Esophagus muscularis mucosa (tissue), 4 donors: Measurements from ENCODE around the gene OSBPL1A.

Experiments
- EP300 ChIP-seq: sonication (generic); formaldehyde crosslinking; IDR thresholded peaks from one replicate; pipeline ENCODE4 v1.6.1; 2017; ENCODE audit warnings: antibody characterized with exemption
- POLR2A ChIP-seq: fragments of 450-650 bp; IDR thresholded peaks from one replicate; pipeline ENCODE4 v1.6.1; 2017; ENCODE audit warnings: antibody characterized with exemption, moderate library complexity, mild to moderate bottlenecking, low read depth
- TF ChIP-seq, protein P1 (sequence below), 3 experiments: fragments of 200-600 bp in 2 of 3; fragments of 450-650 bp in 1 of 3; sonication (generic) in 2 of 3; IDR thresholded peaks; one replicate each; pipeline ENCODE4 v1.5.1; 2017 to 2019; ENCODE audit warnings: antibody characterized with exemption in 3 of 3, mild to moderate bottlenecking in 2 of 3, moderate library complexity in 1 of 3

DNA sequence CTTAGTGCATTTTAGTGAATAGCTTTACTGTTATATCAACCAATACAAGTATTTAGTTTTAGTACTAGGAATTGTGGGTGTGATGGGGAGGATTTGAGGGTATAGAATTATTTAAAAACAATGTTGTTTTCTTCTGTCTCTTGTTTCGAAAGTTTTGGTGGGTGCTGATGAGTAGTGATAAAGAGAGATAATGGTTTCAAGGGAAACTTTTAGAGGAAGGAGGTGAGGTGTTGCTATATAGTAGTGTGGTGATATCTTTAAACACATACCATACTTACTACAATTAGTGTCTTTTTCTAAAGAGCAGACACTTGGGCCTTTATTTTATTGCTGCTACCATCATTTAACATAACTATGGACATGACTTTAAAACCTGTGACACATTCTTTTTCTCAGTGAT, 39.3 kb upstream of the OSBPL1A start:
- TF ChIP-seq, protein P1, sequence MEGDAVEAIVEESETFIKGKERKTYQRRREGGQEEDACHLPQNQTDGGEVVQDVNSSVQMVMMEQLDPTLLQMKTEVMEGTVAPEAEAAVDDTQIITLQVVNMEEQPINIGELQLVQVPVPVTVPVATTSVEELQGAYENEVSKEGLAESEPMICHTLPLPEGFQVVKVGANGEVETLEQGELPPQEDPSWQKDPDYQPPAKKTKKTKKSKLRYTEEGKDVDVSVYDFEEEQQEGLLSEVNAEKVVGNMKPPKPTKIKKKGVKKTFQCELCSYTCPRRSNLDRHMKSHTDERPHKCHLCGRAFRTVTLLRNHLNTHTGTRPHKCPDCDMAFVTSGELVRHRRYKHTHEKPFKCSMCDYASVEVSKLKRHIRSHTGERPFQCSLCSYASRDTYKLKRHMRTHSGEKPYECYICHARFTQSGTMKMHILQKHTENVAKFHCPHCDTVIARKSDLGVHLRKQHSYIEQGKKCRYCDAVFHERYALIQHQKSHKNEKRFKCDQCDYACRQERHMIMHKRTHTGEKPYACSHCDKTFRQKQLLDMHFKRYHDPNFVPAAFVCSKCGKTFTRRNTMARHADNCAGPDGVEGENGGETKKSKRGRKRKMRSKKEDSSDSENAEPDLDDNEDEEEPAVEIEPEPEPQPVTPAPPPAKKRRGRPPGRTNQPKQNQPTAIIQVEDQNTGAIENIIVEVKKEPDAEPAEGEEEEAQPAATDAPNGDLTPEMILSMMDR (IDR thresholded peaks at IDR 0.05) = no peak
- TF ChIP-seq POLR2A = no peak
- no peak for TF ChIP-seq EP300
